Measurements from ENCODE around the gene PRUNE2. TPM values are rescaled to one million over a fixed set of nuclear protein-coding genes. Genes with fewer than 3 reads are reported as not detected.
"Not testable (repeated sequence)": the region's sequence is repeated elsewhere in the genome, so short reads cannot be mapped to it uniquely, and the experiment has no call there.

The PRUNE2 gene
- 0.50 and 0.59 TPM in 2 replicates for total RNA-seq (2014; rRNA removed; shearing (Covaris generic))
- polyA plus RNA-seq (2015; cell fraction: cytosol; rRNA removed) = 0.36 and 0.55 TPM in 2 replicates
- polyA plus RNA-seq (2015; cell fraction: nucleus; rRNA removed) = 0.74 and 1.3 TPM in 2 replicates

GRCh38 chr9:76905791-76906646 lies at the start of gene PRUNE2:
Gene PRUNE2 (minus strand): TSS chr9:76906114. CDS start chr9:76905963, 151 bp downstream.
- peak; percentile 78 for DNase-seq (ENCODE audit: low read depth)

GRCh38 chr9:76955406-76955805 lies 49.5 kb upstream of the PRUNE2 start:
- not testable (repeated sequence) for DNase-seq (ENCODE audit: low read depth)

- DNase-seq (ENCODE audit: low read depth) = no peak
Observed at GRCh38 chr9:76949865-76950264, 44.0 kb upstream of the PRUNE2 start.

DNA sequence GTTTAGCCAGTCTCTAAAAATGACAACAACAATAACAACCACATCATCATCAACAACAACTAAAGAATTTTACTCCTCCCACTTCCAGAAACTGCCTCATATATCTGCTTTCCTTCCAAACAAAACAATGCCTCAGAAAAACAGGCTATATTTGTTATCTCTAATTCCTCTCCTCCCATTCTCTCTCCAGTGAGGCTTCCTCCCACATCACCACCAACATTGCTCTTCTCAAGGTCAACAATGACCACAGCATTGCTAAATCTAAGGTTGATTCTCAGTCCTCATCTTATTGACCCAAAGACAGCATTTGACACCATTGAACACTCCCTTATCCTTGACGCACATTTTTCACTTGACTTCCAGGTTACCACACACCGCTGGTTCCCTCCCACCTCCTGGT lies 38.1 kb upstream of the PRUNE2 start:
- no peak for DNase-seq (ENCODE audit: low read depth)

DNA sequence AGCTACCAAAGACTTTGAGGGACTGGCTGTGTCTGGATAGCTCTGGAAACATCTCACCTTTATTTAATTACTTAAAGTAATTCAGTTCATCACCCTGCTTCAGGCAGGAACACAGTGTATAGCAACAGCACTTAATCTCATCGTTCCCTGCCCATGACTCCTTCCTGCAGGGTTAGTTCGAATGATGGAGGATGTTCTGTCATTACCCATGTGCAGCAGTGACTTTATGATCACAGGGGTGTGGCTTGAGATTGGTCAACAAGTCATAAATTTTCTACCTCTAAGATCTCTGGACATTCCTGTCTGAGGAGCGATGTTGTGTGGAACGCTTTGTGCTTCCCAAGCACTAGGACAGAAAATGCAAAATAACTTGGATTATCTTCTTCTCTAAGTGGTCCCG lies 37.1 kb upstream of the PRUNE2 start:
- no peak for DNase-seq (ENCODE audit: low read depth)

DNA sequence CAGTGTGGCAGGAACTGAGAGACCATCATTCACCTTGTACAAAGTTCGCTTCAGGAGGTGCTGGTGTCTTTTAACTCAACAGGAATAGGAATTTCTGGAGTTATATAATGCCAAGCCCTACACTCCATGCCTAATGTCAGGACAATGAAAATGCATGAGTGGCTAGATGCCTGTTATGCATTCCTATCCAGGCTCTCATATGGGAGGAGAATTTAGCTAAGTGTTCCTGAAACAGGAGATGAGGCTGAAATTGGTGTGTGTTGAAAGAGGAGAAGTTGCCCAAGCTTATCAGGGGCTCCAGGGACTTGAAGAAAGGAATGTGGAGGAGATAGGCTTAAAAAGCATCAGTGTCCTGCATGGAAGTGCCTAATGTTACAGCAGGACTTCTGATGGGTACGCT lies 26.8 kb upstream of the PRUNE2 start:
- no peak for DNase-seq (ENCODE audit: low read depth)

DNA sequence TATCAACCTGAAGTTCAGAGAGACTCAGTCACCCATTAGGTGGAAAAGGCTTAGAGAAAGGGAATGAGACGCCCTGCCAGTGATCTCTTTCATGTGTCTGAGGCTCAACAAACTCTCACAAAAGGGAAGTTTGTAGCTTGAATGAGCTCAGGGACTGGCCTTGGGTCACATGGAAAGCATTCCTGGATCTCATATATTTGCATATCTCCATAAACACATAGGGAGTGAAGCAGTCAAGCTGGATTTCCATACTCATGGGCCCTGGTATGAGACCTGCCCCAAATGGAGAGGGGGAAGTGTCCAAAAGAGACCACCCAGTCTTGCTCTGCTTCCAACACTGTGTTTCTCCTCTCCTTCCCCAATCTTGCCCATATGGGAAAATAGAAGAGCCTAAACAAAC lies 26.4 kb upstream of the PRUNE2 start:
- DNase-seq (ENCODE audit: low read depth) = no peak

- DNase-seq (ENCODE audit: low read depth) = no peak
Observed at GRCh38 chr9:76927540-76928240, 21.8 kb upstream of the PRUNE2 start.

GRCh38 chr9:76926846-76927245 lies 20.9 kb upstream of the PRUNE2 start:
- DNase-seq (ENCODE audit: low read depth) = no peak

- DNase-seq (ENCODE audit: low read depth) = peak; percentile 71
Observed at GRCh38 chr9:76926324-76926741, 20.4 kb upstream of the PRUNE2 start.

- no peak for DNase-seq (ENCODE audit: low read depth)
Observed at GRCh38 chr9:76921165-76921564, 15.3 kb upstream of the PRUNE2 start.

- DNase-seq (ENCODE audit: low read depth) = no peak
Observed at GRCh38 chr9:76917299-76917698, 11.4 kb upstream of the PRUNE2 start.

GRCh38 chr9:76916231-76916630 lies 10.3 kb upstream of the PRUNE2 start:
- DNase-seq (ENCODE audit: low read depth) = no peak

- no peak for DNase-seq (ENCODE audit: low read depth)
Observed at GRCh38 chr9:76913467-76913866, 7.6 kb upstream of the PRUNE2 start.

GRCh38 chr9:76912636-76913275 lies 6.8 kb upstream of the PRUNE2 start:
- DNase-seq (ENCODE audit: low read depth) = peak; percentile 71

- no peak for DNase-seq (ENCODE audit: low read depth)
Observed at GRCh38 chr9:76911971-76912370, 6.1 kb upstream of the PRUNE2 start.

- DNase-seq (ENCODE audit: low read depth) = no peak
Observed at GRCh38 chr9:76910861-76911260, 4.9 kb upstream of the PRUNE2 start.

GRCh38 chr9:76906647-76906975 lies 697 bp upstream of the PRUNE2 start:
- DNase-seq (ENCODE audit: low read depth) = no peak

GRCh38 chr9:76904661-76905457 lies 1.1 kb downstream of the PRUNE2 start:
- DNase-seq (ENCODE audit: low read depth) = no peak

DNA sequence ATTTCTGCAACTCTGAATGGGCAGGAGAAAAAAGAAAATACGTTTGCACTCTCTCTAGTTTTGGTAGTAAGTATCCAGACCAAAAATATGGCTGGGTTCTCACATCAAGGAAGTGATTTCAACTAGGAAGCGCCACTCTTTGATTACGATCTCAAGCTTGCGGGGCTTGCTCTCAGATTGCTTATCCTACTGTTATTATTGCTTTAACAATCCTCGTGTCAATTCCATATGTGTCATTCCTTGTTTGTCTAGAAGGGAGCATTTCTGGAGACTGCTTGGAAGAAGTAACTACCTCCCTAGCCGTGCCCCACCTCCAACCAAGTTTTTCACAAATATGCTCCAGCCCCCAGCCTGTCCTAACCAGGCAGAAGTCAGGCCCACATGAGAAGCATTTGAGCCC lies 3.5 kb downstream of the PRUNE2 start:
- no peak for DNase-seq (ENCODE audit: low read depth)

DNA sequence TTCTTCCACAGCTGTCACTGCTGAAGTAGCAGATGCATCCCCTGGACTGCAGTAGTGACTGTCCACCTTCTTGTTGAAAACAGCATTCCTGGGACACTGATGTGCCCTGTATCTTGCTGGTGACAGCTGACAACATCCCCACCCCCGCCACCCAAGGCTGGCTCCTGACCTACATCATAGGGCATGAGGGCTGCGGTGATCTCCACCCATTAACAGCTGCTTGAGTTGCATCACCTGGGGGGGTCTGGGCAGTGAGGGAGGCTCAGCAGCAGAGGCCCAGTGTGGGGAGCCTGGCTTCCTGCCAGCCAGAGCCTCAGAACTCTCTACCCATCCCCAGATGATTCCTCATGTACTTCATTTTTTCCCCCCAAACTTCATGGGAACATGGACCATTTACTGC lies 4.1 kb downstream of the PRUNE2 start:
- no peak for DNase-seq (ENCODE audit: low read depth)
